GM19328 (cell line): Measurements from ENCODE around the gene CDC42EP3.

Experiments
- ATAC-seq: cut with Tn5 transposase; IDR thresholded peaks from one replicate; pipeline ENCODE4 v1.9.1; 2021; ENCODE audit warnings: mild to moderate bottlenecking, moderate library complexity; ENCODE audit not compliant: unreplicated experiment

Gene CDC42EP3

GRCh38 chr2:37619959-37620300 lies 51.5 kb downstream of the CDC42EP3 start:
- ATAC-seq = no peak

- ATAC-seq = no peak
These were observed 52.0 kb downstream of the CDC42EP3 start for GRCh38 chr2:37619230-37619958.

GRCh38 chr2:37618326-37618725 lies 53.1 kb downstream of the CDC42EP3 start:
- no peak for ATAC-seq

- no peak for ATAC-seq
These were observed 54.1 kb downstream of the CDC42EP3 start for GRCh38 chr2:37617119-37617892.

GRCh38 chr2:37616677-37617005 lies 54.8 kb downstream of the CDC42EP3 start:
- peak; percentile 47 for ATAC-seq

GRCh38 chr2:37615804-37616676 lies 55.4 kb downstream of the CDC42EP3 start:
- ATAC-seq = no peak

GRCh38 chr2:37614061-37614738 lies 57.2 kb downstream of the CDC42EP3 start:
- no peak for ATAC-seq

- no peak for ATAC-seq
These were observed 59.1 kb downstream of the CDC42EP3 start for GRCh38 chr2:37612382-37612781.

- no peak for ATAC-seq
These were observed 60.7 kb downstream of the CDC42EP3 start for GRCh38 chr2:37610638-37611289.

- ATAC-seq = no peak
These were observed 61.7 kb downstream of the CDC42EP3 start for GRCh38 chr2:37609782-37610181.

- no peak for ATAC-seq
These were observed 66.7 kb downstream of the CDC42EP3 start for GRCh38 chr2:37604716-37605115.

- ATAC-seq = no peak
These were observed 68.7 kb downstream of the CDC42EP3 start for GRCh38 chr2:37602702-37603101.

- no peak for ATAC-seq
These were observed 69.4 kb downstream of the CDC42EP3 start for GRCh38 chr2:37602040-37602439.

- no peak for ATAC-seq
These were observed 69.9 kb downstream of the CDC42EP3 start for GRCh38 chr2:37601569-37601968.

- ATAC-seq = no peak
These were observed 70.7 kb downstream of the CDC42EP3 start for GRCh38 chr2:37600735-37601134.

GRCh38 chr2:37599688-37600525 lies 71.5 kb downstream of the CDC42EP3 start:
- no peak for ATAC-seq

GRCh38 chr2:37593694-37594093 lies 77.7 kb downstream of the CDC42EP3 start:
- ATAC-seq = no peak

- no peak for ATAC-seq
These were observed 78.4 kb downstream of the CDC42EP3 start for GRCh38 chr2:37593024-37593423.
